HG03045 (cell line): Measurements from ENCODE around the gene CNGB1.
"Not testable (repeated sequence)": the region's sequence is repeated elsewhere in the genome, so short reads cannot be mapped to it uniquely, and the experiment has no call there.

Experiments used
- ATAC-seq: cut with Tn5 transposase; IDR thresholded peaks from one replicate; pipeline ENCODE4 v1.9.1; 2021; ENCODE audit warnings: mild to moderate bottlenecking, moderate library complexity; ENCODE audit not compliant: unreplicated experiment

Gene CNGB1

DNA sequence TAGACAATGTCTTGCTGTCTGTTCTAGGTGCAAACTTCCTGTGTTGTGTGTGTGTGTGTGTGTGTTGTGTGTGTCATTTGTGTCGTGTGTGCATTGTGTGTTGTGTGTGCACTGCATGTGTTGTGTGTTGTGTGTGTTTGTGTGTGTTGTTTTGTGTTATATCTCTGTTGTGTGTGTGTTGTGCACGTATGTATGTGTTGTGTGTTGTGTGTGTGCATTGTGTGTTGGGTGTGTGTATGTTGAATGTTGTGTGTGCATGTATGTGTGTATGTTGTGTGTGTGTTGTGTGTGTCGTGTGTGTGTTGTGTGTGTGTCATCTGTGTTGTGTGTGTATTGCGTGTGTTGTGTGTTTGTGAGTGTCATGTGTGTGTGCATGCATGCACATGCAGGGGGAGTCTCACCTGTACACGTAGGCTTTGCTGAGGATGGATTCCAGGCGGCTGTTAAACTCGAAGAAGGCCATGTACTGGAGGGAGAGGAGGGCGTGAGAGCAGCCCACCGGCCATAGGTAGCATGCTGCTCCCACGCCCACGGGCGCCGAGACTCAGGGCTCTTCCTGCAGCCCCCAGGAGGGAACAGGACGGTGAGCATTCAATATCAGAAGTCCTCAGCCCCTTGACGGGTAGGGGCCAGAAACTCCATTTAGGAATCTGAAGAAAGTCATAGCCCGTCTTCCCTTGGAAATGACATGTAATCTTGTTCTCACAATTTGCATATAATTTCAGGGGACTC, 58.2 kb downstream of the CNGB1 start:
- ATAC-seq, result no peak

DNA sequence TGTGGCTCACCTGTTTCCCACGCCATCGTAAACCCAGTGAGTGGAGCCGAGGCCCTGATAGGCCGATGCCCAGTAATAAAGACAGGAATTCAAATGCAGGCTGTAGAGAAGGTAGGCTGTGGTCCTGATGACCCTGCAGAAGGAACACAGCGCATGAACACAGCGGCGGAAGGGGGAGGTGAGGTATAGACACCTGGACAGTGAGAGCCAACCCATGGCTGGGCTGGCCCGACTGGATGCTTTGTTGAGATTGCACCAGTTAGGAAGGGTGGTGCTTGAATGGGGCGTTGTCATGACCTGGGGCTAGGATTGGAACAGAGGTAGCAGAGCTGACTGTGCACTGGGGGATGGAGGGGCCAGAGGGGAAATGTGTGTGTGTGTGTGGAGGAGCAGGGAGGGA, 59.2 kb downstream of the CNGB1 start:
- ATAC-seq, result no peak

DNA sequence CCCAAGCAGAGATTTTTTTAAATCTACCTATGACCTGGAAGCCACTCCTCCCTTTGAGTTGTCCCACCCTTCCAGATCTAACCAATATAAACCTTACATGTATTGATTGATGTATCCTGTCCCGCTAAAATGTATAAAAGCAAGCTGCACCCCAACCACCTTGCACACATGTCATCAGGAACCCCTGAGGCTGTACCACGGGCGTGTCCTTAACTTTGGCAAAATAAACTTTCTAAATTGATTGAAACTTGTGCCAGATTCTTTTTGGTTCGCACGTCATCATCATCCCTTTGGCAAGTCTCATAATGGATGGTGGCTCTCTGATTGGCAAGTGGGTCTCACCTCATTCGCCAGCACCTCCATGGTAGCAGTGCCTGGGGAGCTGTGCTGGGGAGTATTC, 60.2 kb downstream of the CNGB1 start:
- no peak for ATAC-seq

DNA sequence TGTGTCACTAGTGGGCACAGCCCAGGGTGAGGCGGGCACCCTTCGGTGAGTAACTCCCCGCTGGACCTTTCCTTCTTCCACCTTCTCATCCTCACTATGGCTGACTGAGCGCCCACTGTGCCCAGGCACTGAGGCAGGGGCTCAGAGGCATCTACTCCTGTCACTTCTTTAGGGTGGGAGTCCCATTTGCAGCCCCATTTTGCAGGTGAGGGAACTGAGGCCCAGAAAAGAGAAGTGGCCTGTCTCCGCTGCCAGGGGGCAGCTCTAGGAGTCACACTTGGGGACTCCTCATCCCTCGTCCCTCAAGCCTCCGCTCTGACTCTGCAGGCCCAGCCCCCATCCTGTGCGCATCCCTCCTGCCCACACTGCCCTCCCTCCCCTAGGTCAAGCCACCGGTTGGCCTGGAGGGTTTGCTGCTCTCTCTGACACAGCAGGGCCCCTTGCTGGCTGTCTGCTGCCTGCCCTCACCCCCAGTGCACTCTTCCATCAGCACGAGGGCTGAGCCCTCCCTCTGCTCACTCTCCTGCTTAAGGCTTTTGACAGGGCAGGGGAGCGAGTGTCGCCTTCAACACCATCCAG, 62.4 kb downstream of the CNGB1 start:
- ATAC-seq, result no peak

DNA sequence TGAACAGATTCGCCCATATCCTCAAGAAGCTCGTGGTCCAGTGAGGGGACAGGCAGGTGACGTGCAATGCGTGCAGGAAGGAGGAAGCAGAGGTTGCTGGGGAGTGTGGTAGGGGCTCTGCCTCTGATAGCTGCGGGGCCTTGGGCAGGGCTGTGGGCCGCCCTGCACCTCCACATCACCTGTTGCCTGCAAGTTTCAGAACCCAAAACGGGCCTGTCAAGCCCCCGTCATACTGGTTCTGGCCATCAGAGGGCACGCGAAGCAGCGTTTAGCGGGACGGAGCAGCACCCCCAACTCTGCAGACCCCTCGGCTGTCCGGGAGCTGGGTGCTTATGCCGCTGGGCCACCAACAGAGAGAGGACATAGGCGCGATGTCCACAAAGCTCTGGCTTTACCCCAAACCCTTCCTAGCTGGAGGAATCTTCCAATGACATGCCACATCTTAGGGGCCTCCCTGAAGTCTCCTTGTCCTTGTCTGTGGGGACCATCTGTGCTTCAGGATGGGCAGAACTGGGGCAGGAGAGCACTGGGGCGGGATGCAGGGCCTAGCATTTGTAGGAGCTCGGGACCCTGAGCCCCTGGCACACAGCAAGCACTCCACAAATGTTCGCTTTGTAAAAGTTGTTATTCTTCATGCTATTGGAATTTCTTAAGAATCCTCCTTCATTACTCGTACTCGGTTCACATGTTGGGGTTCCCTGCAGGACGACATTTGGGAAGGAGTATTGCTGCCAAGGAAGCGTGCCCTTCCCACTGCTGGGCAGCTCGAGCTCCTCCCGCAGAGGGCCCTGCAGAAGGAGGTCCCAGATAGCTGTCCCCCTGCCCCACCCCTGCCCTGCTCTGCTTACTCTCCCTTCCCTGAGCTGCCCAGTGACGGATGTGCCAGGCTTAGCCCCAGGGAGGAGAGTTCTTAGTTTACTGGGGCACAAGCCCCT, 64.3 kb downstream of the CNGB1 start:
- ATAC-seq, result no peak

DNA sequence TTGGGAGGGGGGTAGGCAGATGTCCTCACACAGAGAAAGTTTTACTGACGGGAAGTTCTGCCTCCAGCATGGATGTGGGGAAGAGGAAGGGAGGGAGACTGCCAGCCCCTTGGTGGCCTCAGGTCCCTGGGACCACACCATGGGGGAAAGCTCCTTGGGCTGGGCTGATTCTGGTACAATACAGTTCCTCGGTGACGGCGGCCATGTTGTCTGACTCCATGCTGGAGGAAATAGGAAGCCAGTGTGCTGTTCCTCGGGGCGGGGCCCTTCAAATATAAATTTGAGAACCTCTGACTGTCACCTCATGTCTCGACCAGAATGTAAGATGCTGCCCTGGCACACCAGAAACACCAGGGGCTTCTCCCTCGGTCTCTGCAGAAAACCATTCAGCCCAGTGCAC, 66.8 kb downstream of the CNGB1 start:
- no peak for ATAC-seq

DNA sequence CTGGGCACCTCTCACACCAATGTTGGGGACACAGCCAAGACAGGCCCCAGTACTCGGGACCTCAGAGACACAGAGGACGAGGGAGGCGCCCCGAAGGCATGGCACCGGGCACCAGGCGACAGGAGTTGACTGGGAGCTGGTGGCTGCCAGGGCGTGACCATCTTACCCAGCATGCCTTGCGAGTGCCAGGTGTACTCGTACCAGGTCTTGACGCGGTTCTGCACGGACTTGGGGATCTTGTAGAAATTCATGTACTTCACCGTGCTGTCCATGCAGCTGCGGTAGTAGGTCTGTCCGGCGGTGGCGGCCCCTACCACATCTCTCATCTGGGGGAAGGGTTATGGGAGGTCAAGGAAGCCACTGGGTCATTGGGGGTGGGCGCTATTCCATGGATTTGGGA, 67.3 kb downstream of the CNGB1 start:
- ATAC-seq, result no peak

DNA sequence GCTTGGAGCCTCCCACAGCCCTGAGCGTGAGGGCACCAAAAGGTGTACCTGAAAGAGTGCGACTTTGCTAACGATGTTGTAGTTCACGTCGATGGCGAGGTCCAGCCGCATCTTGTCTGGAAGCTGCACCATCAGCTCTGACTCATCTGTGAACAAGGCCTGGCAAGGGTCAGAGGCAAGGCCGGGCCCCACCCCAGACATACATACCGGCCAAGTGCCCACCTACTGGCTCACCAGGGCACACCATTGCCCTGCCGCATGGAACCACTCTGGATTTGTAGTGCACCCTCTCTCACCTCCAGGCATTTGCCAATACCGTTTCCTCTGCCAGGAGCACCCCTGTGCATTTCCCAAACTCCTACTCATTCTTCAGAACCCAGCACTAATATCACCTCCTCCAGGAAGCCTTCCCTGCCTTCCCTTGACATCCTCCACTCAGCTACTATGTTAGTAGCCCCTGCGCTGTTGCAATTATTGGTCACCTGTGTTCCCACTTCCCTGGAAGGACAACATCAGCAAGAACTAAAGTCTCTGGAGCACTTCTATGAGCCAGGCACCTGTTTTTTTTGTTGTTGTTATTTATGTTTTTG, 69.4 kb downstream of the CNGB1 start:
- no peak for ATAC-seq

DNA sequence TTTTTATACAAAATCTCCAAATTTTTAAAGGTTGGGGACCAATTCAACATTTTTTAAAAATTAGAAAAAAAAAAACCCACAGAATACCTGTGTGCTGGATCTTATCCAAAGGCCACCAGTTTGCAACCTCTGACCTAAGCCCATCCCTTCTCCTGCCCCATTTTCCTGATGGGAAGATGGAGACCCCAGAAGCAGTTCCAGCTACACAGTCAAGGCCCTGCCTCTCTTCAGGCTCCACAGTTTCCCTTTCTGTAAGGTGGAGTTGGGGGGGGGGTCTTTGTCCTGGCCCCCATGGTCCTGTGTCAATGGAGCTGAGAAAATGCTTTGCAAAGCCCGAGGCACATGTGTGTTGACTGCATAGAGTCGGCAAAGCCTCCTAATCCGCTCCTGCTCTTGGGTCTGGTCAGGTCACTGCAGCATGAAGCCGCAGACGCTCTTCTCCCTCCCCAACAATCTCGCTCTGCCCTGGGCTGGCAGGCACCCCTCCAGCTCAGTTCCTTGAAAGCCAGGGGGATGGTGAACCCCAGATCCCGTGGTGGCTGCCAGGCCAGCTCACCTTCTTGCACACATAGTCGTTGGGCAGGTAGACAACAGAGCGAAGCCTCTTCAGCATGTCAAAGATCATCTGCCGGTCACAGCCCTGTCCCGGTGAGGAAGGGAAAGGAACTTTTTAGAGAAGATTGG, 70.0 kb downstream of the CNGB1 start:
- ATAC-seq, result no peak

DNA sequence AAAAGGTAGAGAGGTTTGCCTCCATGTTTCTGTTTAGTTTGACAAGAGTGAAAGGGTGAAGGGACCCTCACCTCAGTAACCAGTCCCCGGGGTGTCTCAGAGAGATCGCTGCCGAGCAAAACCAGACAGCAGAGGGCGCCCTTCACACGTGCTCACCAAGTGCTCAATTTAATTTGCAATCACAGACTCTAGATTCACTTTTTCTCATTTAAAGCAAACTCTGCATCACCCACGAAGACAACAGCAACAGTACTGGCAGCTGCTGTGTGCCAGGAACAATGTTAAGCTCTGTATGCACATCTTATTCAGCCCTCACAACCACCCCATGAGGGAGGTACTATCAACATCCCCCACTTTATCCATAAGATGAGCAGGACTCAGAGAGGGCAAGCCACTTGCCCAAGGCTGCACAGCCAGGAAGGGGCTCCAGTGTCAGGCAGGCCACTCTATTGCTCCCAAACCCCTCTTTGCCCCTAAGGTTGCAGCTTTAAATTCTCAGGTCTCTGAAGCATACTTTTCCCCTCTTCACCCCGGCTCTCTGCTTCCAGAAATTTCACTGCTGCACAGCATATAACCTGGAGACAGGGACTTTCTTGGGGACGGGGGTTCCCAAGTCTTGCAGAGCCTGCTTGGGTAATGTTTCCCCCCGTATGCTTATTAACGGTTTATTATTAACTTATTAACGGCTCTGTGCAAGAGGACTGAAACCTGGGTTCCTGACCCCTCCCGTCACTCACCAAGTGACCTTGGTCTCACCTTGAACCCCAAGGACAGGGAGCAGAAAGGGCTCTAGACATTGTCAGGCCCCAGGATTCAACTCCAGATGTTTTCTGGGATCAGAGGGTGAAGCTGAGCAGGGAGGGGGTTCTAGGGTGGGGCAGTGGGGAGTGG, 70.9 kb downstream of the CNGB1 start:
- ATAC-seq, result no peak

DNA sequence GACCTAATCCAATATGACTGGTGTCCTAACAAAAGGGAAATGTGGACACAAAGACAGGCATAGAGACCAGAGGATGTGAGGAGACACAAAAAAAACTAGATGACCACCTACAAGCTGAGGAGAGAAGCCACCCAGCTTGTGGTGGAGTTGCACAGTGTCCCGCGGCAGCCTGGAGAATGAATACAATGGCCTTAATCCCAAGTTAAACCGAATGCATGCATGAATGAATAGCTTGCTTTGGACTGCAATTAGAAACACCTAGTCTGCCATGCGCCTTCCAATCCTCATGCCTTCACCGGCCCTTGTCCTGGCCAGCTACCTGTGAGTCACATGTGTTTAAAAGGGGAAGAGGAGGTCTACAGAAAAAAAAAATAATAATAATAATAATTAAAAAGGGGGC, 72.0 kb downstream of the CNGB1 start:
- no peak for ATAC-seq

DNA sequence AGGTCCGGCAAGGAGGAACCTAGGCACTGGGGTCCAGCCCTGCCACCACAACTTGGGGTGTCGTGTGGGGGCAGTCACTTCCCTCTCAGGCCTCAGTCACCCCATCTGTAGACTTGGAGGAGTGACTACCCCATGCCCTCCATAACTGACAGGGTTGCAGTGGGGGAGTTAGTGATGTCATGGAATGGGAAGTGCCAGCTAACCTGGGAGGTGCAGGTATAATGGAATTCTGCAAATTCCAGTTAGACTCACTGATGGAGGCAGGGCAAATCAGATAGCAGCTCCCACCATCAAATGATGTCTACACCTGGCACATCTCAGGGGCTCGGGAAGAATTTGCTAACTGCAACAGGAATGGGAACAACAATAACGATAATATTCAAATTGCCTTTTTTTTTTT, 72.9 kb downstream of the CNGB1 start:
- no peak for ATAC-seq

DNA sequence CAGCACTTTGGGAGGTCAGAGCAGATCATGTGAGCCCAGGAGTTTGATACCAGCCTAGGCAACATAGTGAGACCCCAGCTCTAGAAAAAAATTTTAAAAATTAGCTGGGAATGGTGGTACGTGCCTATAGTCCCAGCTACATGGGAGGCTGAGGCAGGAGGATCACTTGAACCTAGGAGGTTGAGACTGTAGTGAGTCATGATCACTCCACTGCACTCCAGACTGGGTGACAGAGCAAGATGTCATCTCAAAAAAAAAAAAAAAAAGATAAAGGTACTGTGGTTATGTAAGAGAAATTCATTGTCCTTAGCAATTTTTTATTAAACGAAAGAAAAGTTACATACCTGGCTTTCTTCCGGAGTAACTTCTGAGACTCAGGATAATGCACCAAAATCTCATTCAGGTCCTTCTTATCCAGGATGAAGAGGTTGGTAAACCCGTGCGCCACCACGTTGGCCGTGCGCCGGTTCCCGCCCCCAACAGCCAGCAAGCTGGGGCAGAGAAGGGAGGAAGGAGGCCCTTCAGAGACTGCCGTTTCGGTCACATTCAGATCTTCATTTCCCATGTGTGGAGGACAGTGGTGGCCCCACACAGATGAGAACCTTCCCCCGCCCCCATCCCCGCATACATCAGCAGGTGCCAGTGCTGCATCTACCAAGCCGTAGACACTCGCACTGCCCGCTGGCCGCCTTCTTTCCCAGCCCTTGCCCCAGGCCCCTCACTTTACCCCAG, 73.7 kb downstream of the CNGB1 start:
- ATAC-seq, result no peak

DNA sequence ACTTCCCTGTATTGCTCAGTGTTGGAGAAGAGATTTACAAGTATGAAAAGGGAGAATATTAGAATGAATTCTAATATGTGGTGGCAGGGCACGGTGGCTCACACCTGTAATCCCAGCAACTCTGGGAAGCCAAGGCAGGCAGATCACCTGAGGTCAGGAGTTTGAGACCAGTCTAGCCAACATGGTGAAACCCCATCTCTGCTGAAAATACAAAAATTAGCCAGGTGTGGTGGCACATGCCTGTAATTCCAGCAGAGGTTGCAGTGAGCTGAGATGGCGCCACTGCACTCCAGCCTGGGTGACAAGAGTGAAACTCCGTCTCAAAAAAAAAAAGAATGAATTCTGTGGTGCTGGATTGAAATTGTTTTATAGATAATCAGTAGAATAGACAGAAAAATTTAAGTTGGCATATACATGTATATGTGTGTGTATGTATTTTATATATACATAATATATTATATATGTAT, 75.8 kb downstream of the CNGB1 start:
- ATAC-seq, result not testable (repeated sequence)

DNA sequence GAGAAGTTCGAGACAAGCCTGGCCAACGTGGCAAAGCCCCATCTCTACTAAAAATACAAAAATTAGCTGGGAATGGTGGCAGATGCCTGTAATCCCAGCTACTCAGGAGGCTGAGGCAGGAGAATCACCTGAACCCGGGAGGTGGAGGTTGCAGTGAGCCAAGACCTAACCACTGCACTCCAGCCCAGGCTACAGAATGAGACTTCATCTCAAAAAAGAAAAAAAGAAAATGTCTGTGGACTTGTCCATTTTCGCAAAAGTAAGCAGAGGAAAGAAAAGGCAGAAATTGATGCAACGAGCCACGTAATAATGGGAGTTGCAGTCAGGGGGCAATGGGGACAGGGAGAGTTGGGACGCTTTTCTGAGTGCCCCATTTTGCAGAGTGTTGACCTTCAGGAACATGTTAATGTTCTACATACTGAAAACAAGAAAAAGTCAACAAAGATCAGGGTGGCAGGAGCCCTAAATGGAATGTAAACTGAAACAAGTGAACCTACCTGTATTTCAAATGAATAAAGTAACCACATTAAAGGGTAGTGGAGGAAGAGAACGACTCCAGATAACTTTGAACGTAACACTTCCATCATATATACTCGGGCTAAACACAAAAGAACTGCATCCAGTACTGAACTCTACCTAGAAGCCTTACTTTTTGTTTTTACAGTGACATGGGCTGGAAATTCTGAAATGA, 76.4 kb downstream of the CNGB1 start:
- no peak for ATAC-seq

DNA sequence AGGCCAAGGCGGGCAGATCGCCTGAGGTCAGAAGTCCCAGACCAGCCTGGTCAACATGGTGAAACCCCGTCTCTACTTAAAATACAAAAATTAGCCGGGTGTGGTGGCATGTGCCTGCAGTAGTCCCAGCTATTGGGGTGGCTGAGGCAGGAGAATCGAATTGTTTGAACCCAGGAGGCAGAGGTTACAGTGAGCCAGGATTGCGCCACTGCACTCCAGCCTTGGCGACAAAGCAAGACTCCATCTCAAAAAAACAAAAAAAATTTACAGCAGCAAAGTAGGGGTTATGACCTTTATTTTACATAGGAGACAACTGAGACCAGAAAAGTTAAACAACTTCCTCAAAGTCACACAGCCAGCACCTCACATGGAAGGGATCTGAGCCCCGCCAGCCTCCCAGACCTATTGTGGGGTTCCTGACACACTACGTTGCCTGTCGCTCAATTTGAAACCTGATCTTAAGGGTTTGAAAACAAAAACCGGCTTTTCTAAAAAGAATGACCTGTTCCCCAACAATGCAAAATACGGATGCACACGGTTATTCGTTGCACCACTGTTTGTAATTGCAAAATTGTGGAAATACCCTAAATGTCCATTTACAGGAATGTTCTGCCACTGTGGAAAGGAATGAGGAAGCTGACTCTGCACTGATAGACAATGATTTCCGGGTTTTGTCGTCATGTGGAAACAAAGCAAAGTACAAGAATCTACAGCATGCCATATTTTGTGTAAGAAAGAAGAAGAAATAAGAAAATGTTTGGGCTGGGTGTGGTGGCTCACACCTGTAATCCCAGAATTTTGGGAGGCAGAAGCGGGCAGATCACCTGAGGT, 77.2 kb downstream of the CNGB1 start:
- ATAC-seq, result no peak

DNA sequence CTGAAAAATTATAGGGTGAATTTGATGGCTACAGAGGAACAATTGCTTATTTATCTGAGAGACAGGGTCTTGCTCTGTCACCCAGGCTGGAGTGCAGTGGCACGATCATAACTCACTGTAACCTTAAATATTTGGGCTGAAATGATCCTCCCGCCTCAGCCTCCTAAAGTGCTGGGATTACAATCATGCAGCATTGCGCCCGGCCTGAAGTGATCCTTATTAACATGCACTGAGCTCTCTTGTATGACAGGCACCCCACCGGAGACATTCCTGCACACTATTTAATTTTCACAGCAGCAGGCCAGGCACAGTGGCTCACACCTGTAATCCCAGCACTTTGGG, 77.7 kb downstream of the CNGB1 start:
- no peak for ATAC-seq
